Endothelial cell of umbilical vein (primary cell): ENCODE results near the gene ARL2BP. TPM values are rescaled to one million over a fixed set of nuclear protein-coding genes. Genes with fewer than 3 reads are reported as not detected.
A peak's percentile ranks its signal among the peaks of the same experiment; 100 is the strongest.

ENCODE experiments used
- BruUV-seq: library from RNA; stranded (reverse); fragments of 400-500 nt; replicated peaks from 2 replicates; lab custom pipeline; 2021; lab: Mats Ljungman, UMichigan
- CTCF ChIA-PET: fragments of 300-600, 350-600 bp; sonication (Branson Sonifier 250); formaldehyde crosslinking; loops from one replicate; lab custom pipeline; 2021; ENCODE audit warnings: antibody characterized with exemption, inconsistent platforms; lab: Charles Lee
- POLR2A ChIA-PET: fragments of 300-600, 350-600 bp; sonication (Branson Sonifier 250); formaldehyde crosslinking; loops from one replicate; lab custom pipeline; 2021; ENCODE audit warnings: antibody characterized with exemption, inconsistent platforms; lab: Charles Lee
- DNase-seq: peaks from one replicate; pipeline ENCODE4 v3.0.0-alpha.2; 2011; ENCODE audit warnings: low read depth, low spot score
- FAIRE-seq: peaks from 2 replicates; lab custom pipeline; 2011; peaks lifted over from hg19 to GRCh38; lab: Jason Lieb, UNC
- H2AFZ ChIP-seq: 2 replicates; pipeline ENCODE4 v1.6.0; 2012; ENCODE audit warnings: low read depth, low read length, control low read depth, inconsistent platforms
- H3K27ac ChIP-seq: 2 replicates; pipeline ENCODE4 v1.5.1; 2011; ENCODE audit warnings: low read depth, mild to moderate bottlenecking, control low read depth, low read length, moderate library complexity; ENCODE audit not compliant: insufficient read depth
- H3K27me3 ChIP-seq, 2 experiments: 2 replicates each; pipeline versions ENCODE4 v1.6.0 to v1.6.1; 2011; ENCODE audit warnings: low read length in 2 of 2, mixed read lengths in 1 of 2; ENCODE audit not compliant: control insufficient read depth in 2 of 2, insufficient read depth in 2 of 2
- H3K36me3 ChIP-seq, 2 experiments: 2 replicates in 1 of 2; 3 replicates in 1 of 2; pipeline ENCODE4 v1.5.1; 2011; ENCODE audit warnings: low read length in 2 of 2, mild to moderate bottlenecking in 1 of 2, moderate library complexity in 1 of 2; ENCODE audit not compliant: control insufficient read depth in 2 of 2, insufficient read depth in 2 of 2; ENCODE audit errors: extremely low read depth in 1 of 2
- H3K4me1 ChIP-seq: 3 replicates; pipeline ENCODE4 v1.5.1; 2011; ENCODE audit warnings: mild to moderate bottlenecking, low read length; ENCODE audit not compliant: control insufficient read depth, insufficient read depth; ENCODE audit errors: extremely low read depth
- H3K4me2 ChIP-seq: 2 replicates; pipeline ENCODE4 v1.6.1; 2011; ENCODE audit warnings: low read length, control low read depth, mixed read lengths; ENCODE audit not compliant: insufficient read depth
- H3K4me3 ChIP-seq, 3 experiments: fragments of 200-600 bp in 1 of 3; sonication (generic), shearing (Covaris generic) in 1 of 3; replicated peaks in 1 of 3; 2 replicates each; pipeline ENCODE4 v1.5.1; 2011 to 2016; ENCODE audit warnings: control low read depth in 3 of 3, low read length in 3 of 3, mild to moderate bottlenecking in 2 of 3, inconsistent platforms in 1 of 3, low read depth in 1 of 3, moderate library complexity in 1 of 3; ENCODE audit not compliant: insufficient read depth in 1 of 3
- H3K79me2 ChIP-seq: 2 replicates; pipeline ENCODE4 v1.6.0; 2012; ENCODE audit warnings: low read length, inconsistent platforms; ENCODE audit not compliant: control insufficient read depth, insufficient read depth
- H3K9ac ChIP-seq: replicated peaks from 2 replicates; pipeline ENCODE3; 2011; ENCODE audit warnings: low read length, control low read depth; ENCODE audit not compliant: insufficient read depth; ENCODE audit errors: extremely low read depth
- H3K9me1 ChIP-seq: replicated peaks from 3 replicates; pipeline ENCODE4 v1.6.0; 2011; ENCODE audit warnings: mild to moderate bottlenecking, low read length; ENCODE audit not compliant: control insufficient read depth, insufficient read depth; ENCODE audit errors: extremely low read depth
- H3K9me3 ChIP-seq: replicated peaks from 2 replicates; pipeline ENCODE4 v1.5.1; 2012; ENCODE audit warnings: low read length, inconsistent platforms; ENCODE audit not compliant: control insufficient read depth, insufficient read depth
- H4K20me1 ChIP-seq: replicated peaks from 2 replicates; pipeline ENCODE3; 2011; ENCODE audit warnings: mild to moderate bottlenecking, low read length; ENCODE audit not compliant: control insufficient read depth, insufficient read depth; ENCODE audit errors: extremely low read depth
- MYC ChIP-seq: IDR thresholded peaks from one replicate; pipeline ENCODE4 v1.6.1; 2011; ENCODE audit warnings: mild to moderate bottlenecking, low read depth, low read length
- POLR2AphosphoS5 ChIP-seq: IDR thresholded peaks from 2 replicates; pipeline ENCODE4 v1.6.1; 2012; ENCODE audit warnings: low read depth, mild to moderate bottlenecking, control low read depth, low read length, moderate library complexity; ENCODE audit not compliant: insufficient read depth
- dilution Hi-C: fragments of 300-500 bp; cut with MboI; formaldehyde crosslinking; loops from one replicate; pipeline ENCODE4 v1.15.0; 2019; ENCODE audit warnings: low sequenced_read_pairs; ENCODE audit not compliant: extremely low pct_ligation_motif_present
- intact Hi-C: fragments of 100-400 bp; cut with micrococcal nuclease; formaldehyde crosslinking; loops from one replicate; pipeline ENCODE4 v1.10.0; 2022
- polyA plus RNA-seq, 4 experiments: library from polyadenylated mRNA; depleted of rRNA in 3 of 4; stranded (reverse) in 3 of 4; unstranded in 1 of 4; fragments of >200 nt; gene quantifications; 2 replicates each; pipeline versions ENCODE4 v1.2.1 to v1.2.3, GENCODE V29; 2011 to 2012; ENCODE audit warnings: missing spikeins in 1 of 4
- total RNA-seq: library from RNA; stranded (reverse); gene quantifications from 2 replicates; pipeline ENCODE4 v1.2.3, GENCODE V29; 2021
- TF ChIP-seq, protein P1 (sequence below), 2 donors: IDR thresholded peaks; 1 replicate in 1 of 2; 2 replicates in 1 of 2; pipeline ENCODE4 v1.5.1; 2011; ENCODE audit warnings: low read length in 2 of 2, mild to moderate bottlenecking in 2 of 2, moderate library complexity in 2 of 2, control low read depth in 1 of 2, inconsistent platforms in 1 of 2, low read depth in 1 of 2; ENCODE audit not compliant: insufficient read depth in 1 of 2; ENCODE audit errors: extremely low read depth in 1 of 2
- TF ChIP-seq, protein P2 (sequence below): IDR thresholded peaks from 2 replicates; pipeline ENCODE4 v1.6.1; 2011; ENCODE audit not compliant: insufficient read depth, insufficient read length

Gene ARL2BP
- total and polyA plus RNA-seq, 2 donors (not counting 3 experiments of a cell fraction or from before 2014, with no cell fraction given) = 80.4 to 111 TPM

DNA sequence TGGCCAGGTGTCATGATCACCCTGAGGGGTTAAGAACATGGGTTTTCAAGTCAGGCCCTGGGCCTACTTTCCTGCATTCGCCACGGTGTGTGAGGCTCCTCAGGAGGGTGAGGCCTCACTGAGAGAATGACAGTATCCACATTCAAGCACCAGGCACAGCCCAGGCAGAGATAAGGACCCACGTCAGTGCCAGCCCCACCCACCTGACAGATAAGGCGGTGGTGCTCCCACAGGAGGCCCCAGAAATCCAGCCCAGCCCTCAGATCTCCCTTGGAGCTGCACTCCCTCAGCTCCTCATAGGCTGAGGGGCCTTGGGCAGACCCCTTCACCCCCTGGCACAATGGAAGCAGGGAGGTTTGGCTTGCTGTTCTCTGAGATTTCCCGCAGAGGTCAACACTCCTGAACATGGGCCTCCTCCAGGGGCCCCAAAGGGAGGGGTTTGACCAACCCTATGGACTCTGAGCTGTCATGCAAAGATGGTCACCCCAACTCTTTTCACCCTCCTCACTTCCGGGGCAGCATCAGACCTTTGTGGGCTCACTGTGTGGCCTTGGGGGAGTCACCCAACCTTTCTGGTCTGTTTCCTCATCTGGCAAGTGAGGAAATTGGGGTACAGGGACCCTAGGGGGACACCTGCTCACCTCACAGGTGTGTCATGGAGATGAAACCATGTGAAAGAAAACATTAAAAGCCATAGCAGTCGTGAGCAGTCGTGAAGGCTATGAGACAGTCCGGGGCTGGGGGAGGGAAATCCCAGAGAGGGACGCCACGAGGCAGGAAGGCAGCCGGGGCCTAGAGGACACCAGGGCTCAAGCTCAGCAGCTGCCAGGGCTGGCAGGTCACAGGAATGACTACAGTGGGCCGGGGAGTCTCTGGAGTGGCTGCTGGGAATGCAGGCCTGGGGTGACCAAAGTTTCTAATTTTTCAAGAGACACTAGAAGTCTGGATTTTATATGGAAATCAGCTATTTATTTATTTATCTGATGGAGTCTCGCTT lies 24.0 kb downstream of the ARL2BP start:
- H3K9me3 ChIP-seq = no peaks in the 10 kb centered on the region
- H3K36me3 ChIP-seq = no peaks in the 10 kb centered on the region
- intact Hi-C loops = no loop called here
- no peaks in the 10 kb centered on the region for H4K20me1 ChIP-seq
- POLR2A ChIA-PET = no interaction called here
- peaks cover 16% of the 10 kb centered on the region for H3K4me1 ChIP-seq
- H3K4me3 ChIP-seq = no peak overlapping the region
- no peak overlapping the region for H3K27ac ChIP-seq
- H3K9me1 ChIP-seq = no peaks in the 10 kb centered on the region
- TF ChIP-seq MYC = no peak
- TF ChIP-seq, protein P1, sequence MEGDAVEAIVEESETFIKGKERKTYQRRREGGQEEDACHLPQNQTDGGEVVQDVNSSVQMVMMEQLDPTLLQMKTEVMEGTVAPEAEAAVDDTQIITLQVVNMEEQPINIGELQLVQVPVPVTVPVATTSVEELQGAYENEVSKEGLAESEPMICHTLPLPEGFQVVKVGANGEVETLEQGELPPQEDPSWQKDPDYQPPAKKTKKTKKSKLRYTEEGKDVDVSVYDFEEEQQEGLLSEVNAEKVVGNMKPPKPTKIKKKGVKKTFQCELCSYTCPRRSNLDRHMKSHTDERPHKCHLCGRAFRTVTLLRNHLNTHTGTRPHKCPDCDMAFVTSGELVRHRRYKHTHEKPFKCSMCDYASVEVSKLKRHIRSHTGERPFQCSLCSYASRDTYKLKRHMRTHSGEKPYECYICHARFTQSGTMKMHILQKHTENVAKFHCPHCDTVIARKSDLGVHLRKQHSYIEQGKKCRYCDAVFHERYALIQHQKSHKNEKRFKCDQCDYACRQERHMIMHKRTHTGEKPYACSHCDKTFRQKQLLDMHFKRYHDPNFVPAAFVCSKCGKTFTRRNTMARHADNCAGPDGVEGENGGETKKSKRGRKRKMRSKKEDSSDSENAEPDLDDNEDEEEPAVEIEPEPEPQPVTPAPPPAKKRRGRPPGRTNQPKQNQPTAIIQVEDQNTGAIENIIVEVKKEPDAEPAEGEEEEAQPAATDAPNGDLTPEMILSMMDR (IDR thresholded peaks at IDR 0.05; ENCODE audit: extremely low read depth in 1 of 2, insufficient read depth in 1 of 2, low read depth in 1 of 2, low read length in 2 of 2) = no peak
- no peak for TF ChIP-seq POLR2AphosphoS5
- TF ChIP-seq, protein P2, sequence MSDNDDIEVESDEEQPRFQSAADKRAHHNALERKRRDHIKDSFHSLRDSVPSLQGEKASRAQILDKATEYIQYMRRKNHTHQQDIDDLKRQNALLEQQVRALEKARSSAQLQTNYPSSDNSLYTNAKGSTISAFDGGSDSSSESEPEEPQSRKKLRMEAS = no peak
- DNase-seq (no peak), FAIRE-seq (no peak)
- H3K4me2 ChIP-seq = no peak overlapping the region
- dilution Hi-C loops = no loop called here
- H3K27me3 ChIP-seq = no peaks in the 10 kb centered on the region
- H2AFZ ChIP-seq = peak overlapping the region; percentile 9
- no peak overlapping the region for H3K9ac ChIP-seq
- H3K79me2 ChIP-seq = no peaks in the 10 kb centered on the region
- BruUV-seq = no TSS peak
- CTCF ChIA-PET = interaction anchor here (1.1 kb wide), 1 partner anchor 11 kb away, joined by 3 read pairs; no protein-coding TSS in a partner anchor
